ENCODE results near the gene GBP3. TPM values are rescaled to one million over a fixed set of nuclear protein-coding genes. Genes with fewer than 3 reads are reported as not detected.

The GBP3 gene
- 2.0 TPM for polyA plus RNA-seq (2013, experiment 1 of 2)
- 4.9 TPM for polyA plus RNA-seq (2013, experiment 2 of 2)

DNA sequence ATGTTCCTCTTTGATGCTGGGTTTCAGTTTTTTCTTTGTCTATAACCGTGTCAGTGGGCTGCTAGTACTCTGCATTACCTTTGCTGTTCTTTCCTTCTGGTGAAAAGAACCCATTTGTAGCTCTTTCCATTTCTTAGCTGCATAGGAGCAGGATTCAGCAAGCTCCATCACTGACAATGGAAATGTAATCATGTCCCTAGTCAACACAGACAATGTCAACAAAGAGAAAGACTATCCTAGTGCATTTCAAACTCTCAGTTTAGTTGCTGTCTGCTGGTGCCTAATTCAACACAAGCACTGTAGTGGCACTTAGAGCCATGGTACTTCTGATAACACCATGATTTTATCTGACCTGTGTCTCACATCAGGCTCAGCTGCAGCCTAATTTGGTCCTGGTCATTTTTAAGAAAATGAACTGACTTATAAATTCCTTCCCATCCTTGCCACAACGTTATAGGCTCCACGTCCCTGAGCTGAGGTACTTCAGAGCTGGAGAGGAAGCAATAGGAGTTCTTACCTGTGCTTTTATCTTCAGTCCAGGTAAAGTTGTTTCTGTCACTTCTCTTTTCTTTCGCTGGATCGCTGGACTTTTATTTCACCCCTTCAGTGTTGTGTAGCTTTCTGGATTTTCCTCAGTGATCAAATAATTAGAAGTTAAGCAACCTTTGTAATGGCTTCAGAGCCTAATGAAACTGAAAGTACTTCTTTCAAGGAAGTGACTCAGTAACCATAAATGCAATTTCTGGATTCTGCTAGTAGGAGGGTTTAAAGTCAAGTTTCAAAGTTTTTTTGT lies at the start of gene GBP3:
Gene GBP3, minus strand, starts transcription at position 700 of the 793 bp plus-strand sequence. CDS start 2,145 bp downstream, outside the sequence.
- 50 to 67% methylated on average over 1 of the region's 5 CpGs for WGBS, 2 experiments (ENCODE audit: insufficient coverage in 2 of 2)
- H3K4me1 ChIP-seq (ENCODE audit: control insufficient read depth, insufficient read depth, low read length, poor library complexity, severe bottlenecking): peaks cover 13% of the 10 kb centered on the region
- no peak within 1 kb of the TSS for H3K4me3 ChIP-seq (ENCODE audit: extremely low read depth, insufficient read depth, low read length, poor library complexity, severe bottlenecking)
- no peaks in the 10 kb centered on the region for H3K9me3 ChIP-seq (ENCODE audit: control insufficient read depth, low read length)
- H3K27ac ChIP-seq (ENCODE audit: low read depth, low read length, severe bottlenecking): no peak within 1 kb of the TSS
- H3K36me3 ChIP-seq (ENCODE audit: control insufficient read depth, insufficient read depth, low read length): no peaks in the 10 kb centered on the region

GRCh38 chr1:89070509-89070908 lies 47.8 kb upstream of the GBP3 start:
- Histone ChIP-seq H3K4me1 (ENCODE audit: control insufficient read depth, insufficient read depth, low read length, poor library complexity, severe bottlenecking) (no peaks in the 10 kb centered on the region), H3K4me3 (ENCODE audit: extremely low read depth, insufficient read depth, low read length, poor library complexity, severe bottlenecking) (no peak overlapping the region), H3K27ac (ENCODE audit: low read depth, low read length, severe bottlenecking) (no peak overlapping the region), H3K9me3 (ENCODE audit: control insufficient read depth, low read length) (no peaks in the 10 kb centered on the region), H3K36me3 (ENCODE audit: control insufficient read depth, insufficient read depth, low read length) (no peaks in the 10 kb centered on the region)
- 91 to 100% methylated on average over 1 of the region's 1 CpG for WGBS, 2 experiments (ENCODE audit: insufficient coverage in 2 of 2)

- WGBS, 2 experiments (ENCODE audit: insufficient coverage in 2 of 2): no CpG with 5 or more reads among the region's 2 CpGs
- H3K36me3 ChIP-seq (ENCODE audit: control insufficient read depth, insufficient read depth, low read length): no peaks in the 10 kb centered on the region
- no peak overlapping the region for H3K27ac ChIP-seq (ENCODE audit: low read depth, low read length, severe bottlenecking)
- H3K4me3 ChIP-seq (ENCODE audit: extremely low read depth, insufficient read depth, low read length, poor library complexity, severe bottlenecking): no peak overlapping the region
- H3K9me3 ChIP-seq (ENCODE audit: control insufficient read depth, low read length): no peaks in the 10 kb centered on the region
- H3K4me1 ChIP-seq (ENCODE audit: control insufficient read depth, insufficient read depth, low read length, poor library complexity, severe bottlenecking): no peaks in the 10 kb centered on the region
These were observed 47.3 kb upstream of the GBP3 start for GRCh38 chr1:89069951-89070350.

GRCh38 chr1:89068291-89068690 lies 45.6 kb upstream of the GBP3 start:
- H3K27ac ChIP-seq (ENCODE audit: low read depth, low read length, severe bottlenecking): no peak overlapping the region
- H3K4me1 ChIP-seq (ENCODE audit: control insufficient read depth, insufficient read depth, low read length, poor library complexity, severe bottlenecking): no peaks in the 10 kb centered on the region
- no peaks in the 10 kb centered on the region for H3K36me3 ChIP-seq (ENCODE audit: control insufficient read depth, insufficient read depth, low read length)
- no peaks in the 10 kb centered on the region for H3K9me3 ChIP-seq (ENCODE audit: control insufficient read depth, low read length)
- H3K4me3 ChIP-seq (ENCODE audit: extremely low read depth, insufficient read depth, low read length, poor library complexity, severe bottlenecking): no peak overlapping the region

- no peaks in the 10 kb centered on the region for H3K36me3 ChIP-seq (ENCODE audit: control insufficient read depth, insufficient read depth, low read length)
- H3K4me3 ChIP-seq (ENCODE audit: extremely low read depth, insufficient read depth, low read length, poor library complexity, severe bottlenecking): no peak within 1 kb of the TSS
- H3K9me3 ChIP-seq (ENCODE audit: control insufficient read depth, low read length): no peaks in the 10 kb centered on the region
- H3K27ac ChIP-seq (ENCODE audit: low read depth, low read length, severe bottlenecking): no peak within 1 kb of the TSS
- 83% methylated on average over 1 of the region's 4 CpGs; no CpG with 5 or more reads in 1 of the 2 experiments for WGBS, 2 experiments (ENCODE audit: insufficient coverage in 2 of 2)
- H3K4me1 ChIP-seq (ENCODE audit: control insufficient read depth, insufficient read depth, low read length, poor library complexity, severe bottlenecking): no peaks in the 10 kb centered on the region
These were observed 42.6 kb upstream of the GBP3 start, which contains the start of gene GBP1 for GRCh38 chr1:89065079-89065868. TSS of gene GBP1 (minus strand) at chr1:89065208. CDS start at chr1:89063234, 1,974 bp downstream.

DNA sequence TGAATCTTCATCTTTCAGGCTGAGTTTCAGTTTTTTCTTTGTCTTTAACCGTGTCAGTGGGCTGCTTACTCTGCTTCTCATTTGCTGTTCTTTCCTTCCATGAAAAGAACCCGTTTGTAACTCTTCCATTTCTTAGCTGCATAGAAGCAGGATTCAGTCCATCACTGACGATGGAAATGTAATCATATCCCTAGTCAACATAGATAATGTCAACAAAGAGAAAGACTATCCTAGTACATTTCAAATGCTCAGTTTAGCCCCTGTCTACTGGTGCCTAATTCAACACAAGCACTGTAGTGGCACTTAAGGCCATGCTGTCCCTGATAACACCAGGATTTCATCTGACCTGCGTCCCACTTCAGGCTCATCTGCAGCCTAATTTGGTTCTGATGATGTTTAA lies 42.0 kb upstream of the GBP3 start:
- Histone ChIP-seq H3K9me3 (ENCODE audit: control insufficient read depth, low read length) (no peaks in the 10 kb centered on the region), H3K36me3 (ENCODE audit: control insufficient read depth, insufficient read depth, low read length) (no peaks in the 10 kb centered on the region), H3K4me1 (ENCODE audit: control insufficient read depth, insufficient read depth, low read length, poor library complexity, severe bottlenecking) (no peaks in the 10 kb centered on the region), H3K27ac (ENCODE audit: low read depth, low read length, severe bottlenecking) (no peak overlapping the region), H3K4me3 (ENCODE audit: extremely low read depth, insufficient read depth, low read length, poor library complexity, severe bottlenecking) (no peak overlapping the region)
- WGBS, 2 experiments (ENCODE audit: insufficient coverage in 2 of 2): 72 to 86% methylated on average over 3 of the region's 4 CpGs

DNA sequence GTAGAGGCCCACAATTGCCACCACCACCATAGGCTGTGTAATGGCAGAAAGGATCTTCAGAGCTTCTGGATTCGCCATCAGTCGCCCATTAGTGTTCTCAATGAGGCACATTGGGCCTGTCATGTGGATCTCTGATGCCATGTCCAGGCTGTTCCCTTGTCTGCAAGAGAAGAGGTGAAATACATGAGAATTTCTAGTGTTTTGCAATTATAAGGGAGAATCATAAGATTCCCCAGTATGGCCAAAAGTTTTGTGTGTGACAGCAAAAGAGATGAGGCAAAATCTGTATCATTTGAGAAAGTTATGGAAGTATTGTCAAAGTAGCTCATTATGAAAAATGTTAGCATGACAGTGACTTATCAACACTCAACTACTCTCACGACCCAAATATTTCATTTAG lies 40.4 kb upstream of the GBP3 start:
- Histone ChIP-seq H3K4me3 (ENCODE audit: extremely low read depth, insufficient read depth, low read length, poor library complexity, severe bottlenecking) (no peak overlapping the region), H3K9me3 (ENCODE audit: control insufficient read depth, low read length) (no peaks in the 10 kb centered on the region), H3K36me3 (ENCODE audit: control insufficient read depth, insufficient read depth, low read length) (no peaks in the 10 kb centered on the region), H3K27ac (ENCODE audit: low read depth, low read length, severe bottlenecking) (no peak overlapping the region), H3K4me1 (ENCODE audit: control insufficient read depth, insufficient read depth, low read length, poor library complexity, severe bottlenecking) (no peaks in the 10 kb centered on the region)
- 82 to 100% methylated on average over 1 to 2 of the region's 3 CpGs for WGBS, 2 experiments (ENCODE audit: insufficient coverage in 2 of 2)

- Histone ChIP-seq H3K36me3 (ENCODE audit: control insufficient read depth, insufficient read depth, low read length) (no peaks in the 10 kb centered on the region), H3K4me3 (ENCODE audit: extremely low read depth, insufficient read depth, low read length, poor library complexity, severe bottlenecking) (no peak overlapping the region), H3K4me1 (ENCODE audit: control insufficient read depth, insufficient read depth, low read length, poor library complexity, severe bottlenecking) (no peaks in the 10 kb centered on the region), H3K9me3 (ENCODE audit: control insufficient read depth, low read length) (no peaks in the 10 kb centered on the region), H3K27ac (ENCODE audit: low read depth, low read length, severe bottlenecking) (no peak overlapping the region)
- no CpG with 5 or more reads among the region's 5 CpGs for WGBS, 2 experiments (ENCODE audit: insufficient coverage in 2 of 2)
These were observed 37.4 kb upstream of the GBP3 start for GRCh38 chr1:89060091-89060490.

GRCh38 chr1:89051955-89052312 lies 29.3 kb upstream of the GBP3 start:
- H3K4me3 ChIP-seq (ENCODE audit: extremely low read depth, insufficient read depth, low read length, poor library complexity, severe bottlenecking): no peak overlapping the region
- no peaks in the 10 kb centered on the region for H3K36me3 ChIP-seq (ENCODE audit: control insufficient read depth, insufficient read depth, low read length)
- no CpG with 5 or more reads among the region's 1 CpG for WGBS, 2 experiments (ENCODE audit: insufficient coverage in 2 of 2)
- no peak overlapping the region for H3K27ac ChIP-seq (ENCODE audit: low read depth, low read length, severe bottlenecking)
- H3K9me3 ChIP-seq (ENCODE audit: control insufficient read depth, low read length): no peaks in the 10 kb centered on the region
- H3K4me1 ChIP-seq (ENCODE audit: control insufficient read depth, insufficient read depth, low read length, poor library complexity, severe bottlenecking): no peaks in the 10 kb centered on the region

- no peak overlapping the region for H3K27ac ChIP-seq (ENCODE audit: low read depth, low read length, severe bottlenecking)
- H3K9me3 ChIP-seq (ENCODE audit: control insufficient read depth, low read length): no peaks in the 10 kb centered on the region
- no peaks in the 10 kb centered on the region for H3K36me3 ChIP-seq (ENCODE audit: control insufficient read depth, insufficient read depth, low read length)
- 82 to 94% methylated on average over 6 to 8 of the region's 9 CpGs for whole genome bisulfite sequencing, 2 experiments (ENCODE audit: insufficient coverage in 2 of 2)
- no peaks in the 10 kb centered on the region for H3K4me1 ChIP-seq (ENCODE audit: control insufficient read depth, insufficient read depth, low read length, poor library complexity, severe bottlenecking)
- no peak overlapping the region for H3K4me3 ChIP-seq (ENCODE audit: extremely low read depth, insufficient read depth, low read length, poor library complexity, severe bottlenecking)
These were observed 28.8 kb upstream of the GBP3 start for GRCh38 chr1:89051300-89051954.
